Natural killer cell (primary cell): Measurements from ENCODE around the gene ORMDL3. TPM values are rescaled to one million over a fixed set of nuclear protein-coding genes. Genes with fewer than 3 reads are reported as not detected.

Experiments
- ATAC-seq, 3 donors: fragments of 150-1000 bp in 2 of 3; fragments of 200-7000 bp in 1 of 3; cut with Tn5 transposase; 1 replicate in 1 of 3; 2 replicates in 2 of 3; pipeline ENCODE4 v1.10.0; 2021; ENCODE audit warnings: mild to moderate bottlenecking in 2 of 3, moderate library complexity in 2 of 3
- DNase-seq, 2 donors: peaks; one replicate each; pipeline versions ENCODE4 v3.0.0 to v3.0.0-alpha.2; 2013 to 2021; ENCODE audit warnings: mixed read lengths in 1 of 2
- H3K27ac ChIP-seq: one replicate; pipeline ENCODE4 v1.5.1; 2013; ENCODE audit warnings: mild to moderate bottlenecking, low read length
- H3K27me3 ChIP-seq: one replicate; pipeline ENCODE4 v1.6.1; 2013; ENCODE audit warnings: low read length; ENCODE audit not compliant: control insufficient read depth, insufficient read depth
- H3K36me3 ChIP-seq: one replicate; pipeline ENCODE4 v1.6.1; 2013; ENCODE audit warnings: low read length; ENCODE audit not compliant: control insufficient read depth, insufficient read depth
- H3K4me1 ChIP-seq: one replicate; pipeline ENCODE4 v1.6.1; 2013; ENCODE audit warnings: low read length; ENCODE audit not compliant: control insufficient read depth, insufficient read depth
- H3K4me3 ChIP-seq: one replicate; pipeline ENCODE4 v1.5.1; 2013; ENCODE audit warnings: low read length
- H3K9me3 ChIP-seq: one replicate; pipeline ENCODE4 v1.6.1; 2013; ENCODE audit warnings: low read length; ENCODE audit not compliant: control insufficient read depth, insufficient read depth
- H3K27ac Mint-ChIP-seq, 2 donors: one replicate each; pipeline ENCODE4 v1.8.0; 2022; ENCODE audit warnings: mild to moderate bottlenecking in 2 of 2, mixed read lengths in 2 of 2, moderate library complexity in 1 of 2
- H3K27me3 Mint-ChIP-seq, 2 donors: one replicate each; pipeline ENCODE4 v1.8.0; 2022; ENCODE audit warnings: low read depth in 2 of 2, mixed read lengths in 2 of 2
- H3K36me3 Mint-ChIP-seq: one replicate; pipeline ENCODE4 v1.8.0; 2022; ENCODE audit warnings: mixed read lengths
- H3K4me1 Mint-ChIP-seq, 2 donors: one replicate each; pipeline ENCODE4 v1.8.0; 2022; ENCODE audit warnings: mixed read lengths in 2 of 2
- H3K4me3 Mint-ChIP-seq: one replicate; pipeline ENCODE4 v1.8.0; 2022; ENCODE audit warnings: mild to moderate bottlenecking, moderate library complexity, mixed read lengths
- H3K9me3 Mint-ChIP-seq, 2 donors: one replicate each; pipeline ENCODE4 v1.8.0; 2022; ENCODE audit warnings: mixed read lengths in 2 of 2
- WGBS: methylation state at CpG from one replicate; pipeline ENCODE4 v1.1.7; 2013; ENCODE audit warnings: missing lambda C conversion rate; ENCODE audit not compliant: insufficient coverage; 5-methylcytosine and 5-hydroxymethylcytosine counted together
- intact Hi-C: fragments of 100-400 bp; cut with micrococcal nuclease; formaldehyde crosslinking; loops from one replicate; pipeline ENCODE4 v1.14.2; 2022
- total RNA-seq, 4 donors: library from RNA; stranded (reverse); fragments of 120-200 nt in 1 of 4; gene quantifications; one replicate each; pipeline versions ENCODE4 v1.2.3 to v1.2.4, GENCODE V29; 2013 to 2022
- TF ChIP-seq, protein P1 (sequence below): fragments of 200-600 bp; IDR thresholded peaks from one replicate; pipeline ENCODE4 v1.8.0; 2022; ENCODE audit warnings: antibody characterized with exemption

ORMDL3 gene
- total RNA-seq, 3 donors from 2014 or later (not counting 1 experiment from before 2014, with no cell fraction given): 61.6 to 121 (median 77.2) TPM

DNA sequence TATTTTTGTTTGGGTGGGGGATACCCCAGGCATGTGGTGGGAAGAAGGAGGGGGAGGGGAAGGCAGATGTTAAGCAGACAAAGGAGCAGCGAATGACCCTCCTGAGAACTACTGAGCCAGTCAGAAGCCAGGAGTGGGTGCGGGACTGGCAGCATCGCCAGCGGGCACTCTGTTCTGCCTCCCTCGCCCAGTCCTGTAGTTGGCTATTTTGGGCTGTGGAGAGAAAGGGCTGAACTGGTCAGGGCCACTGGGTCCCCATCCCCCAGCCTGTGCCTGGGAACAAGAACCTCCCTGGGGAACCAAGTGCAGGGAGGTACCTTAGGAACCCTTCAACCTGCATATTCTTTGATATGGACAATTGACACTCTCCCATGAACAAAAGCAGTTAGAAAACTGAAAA is 6.5 kb upstream of the ORMDL3 start:
- no peaks in the 10 kb centered on the region for H3K36me3 Mint-ChIP-seq
- H3K4me1 Mint-ChIP-seq: no peaks in the 10 kb centered on the region
- no peaks in the 10 kb centered on the region for H3K9me3 Mint-ChIP-seq
- WGBS: 94% methylated on average over 5 of the region's 5 CpGs
- TF ChIP-seq, protein P1, sequence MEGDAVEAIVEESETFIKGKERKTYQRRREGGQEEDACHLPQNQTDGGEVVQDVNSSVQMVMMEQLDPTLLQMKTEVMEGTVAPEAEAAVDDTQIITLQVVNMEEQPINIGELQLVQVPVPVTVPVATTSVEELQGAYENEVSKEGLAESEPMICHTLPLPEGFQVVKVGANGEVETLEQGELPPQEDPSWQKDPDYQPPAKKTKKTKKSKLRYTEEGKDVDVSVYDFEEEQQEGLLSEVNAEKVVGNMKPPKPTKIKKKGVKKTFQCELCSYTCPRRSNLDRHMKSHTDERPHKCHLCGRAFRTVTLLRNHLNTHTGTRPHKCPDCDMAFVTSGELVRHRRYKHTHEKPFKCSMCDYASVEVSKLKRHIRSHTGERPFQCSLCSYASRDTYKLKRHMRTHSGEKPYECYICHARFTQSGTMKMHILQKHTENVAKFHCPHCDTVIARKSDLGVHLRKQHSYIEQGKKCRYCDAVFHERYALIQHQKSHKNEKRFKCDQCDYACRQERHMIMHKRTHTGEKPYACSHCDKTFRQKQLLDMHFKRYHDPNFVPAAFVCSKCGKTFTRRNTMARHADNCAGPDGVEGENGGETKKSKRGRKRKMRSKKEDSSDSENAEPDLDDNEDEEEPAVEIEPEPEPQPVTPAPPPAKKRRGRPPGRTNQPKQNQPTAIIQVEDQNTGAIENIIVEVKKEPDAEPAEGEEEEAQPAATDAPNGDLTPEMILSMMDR: no peak
- Histone ChIP-seq H3K27ac (no peak overlapping the region), H3K27me3 (no peaks in the 10 kb centered on the region), H3K4me1 (no peaks in the 10 kb centered on the region), H3K9me3 (no peaks in the 10 kb centered on the region), H3K4me3 (no peak overlapping the region), H3K36me3 (no peaks in the 10 kb centered on the region)
- intact Hi-C loops: no loop called here
- ATAC-seq: no peak
- H3K4me3 Mint-ChIP-seq: no peak overlapping the region
- DNase-seq: no peak
- H3K27ac Mint-ChIP-seq: no peak overlapping the region
- peaks cover 0 to 2% of the 10 kb centered on the region in 2 donors for H3K27me3 Mint-ChIP-seq

- Histone ChIP-seq H3K9me3 (no peaks in the 10 kb centered on the region), H3K27me3 (no peaks in the 10 kb centered on the region), H3K36me3 (no peaks in the 10 kb centered on the region), H3K27ac (no peak overlapping the region), H3K4me1 (peaks cover 29% of the 10 kb centered on the region), H3K4me3 (no peak overlapping the region)
- intact Hi-C loops: no loop called here
- H3K27ac Mint-ChIP-seq: no peak overlapping the region
- no peaks in the 10 kb centered on the region for H3K9me3 Mint-ChIP-seq
- H3K4me3 Mint-ChIP-seq: no peak overlapping the region
- H3K36me3 Mint-ChIP-seq: no peaks in the 10 kb centered on the region
- ATAC-seq (no peak), DNase-seq (no peak)
- H3K27me3 Mint-ChIP-seq: no peaks in the 10 kb centered on the region
- peaks cover 28 to 33% of the 10 kb centered on the region in 2 donors for H3K4me1 Mint-ChIP-seq
- TF ChIP-seq, protein P1: no peak
- 96% methylated on average over 4 of the region's 5 CpGs for WGBS
Observed at GRCh38 chr17:39929646-39930407, 2.4 kb upstream of the ORMDL3 start.

GRCh38 chr17:39928858-39929645 is 1.7 kb upstream of the ORMDL3 start:
- TF ChIP-seq, protein P1: no peak
- no peaks in the 10 kb centered on the region for H3K27me3 ChIP-seq
- H3K9me3 ChIP-seq: no peaks in the 10 kb centered on the region
- WGBS: 71% methylated on average over 8 of the region's 8 CpGs
- no peak overlapping the region for H3K4me3 ChIP-seq
- H3K36me3 ChIP-seq: peaks cover 2% of the 10 kb centered on the region
- peaks cover 36 to 41% of the 10 kb centered on the region in 2 donors for H3K4me1 Mint-ChIP-seq
- no peaks in the 10 kb centered on the region for H3K9me3 Mint-ChIP-seq
- no peak for ATAC-seq
- no peaks in the 10 kb centered on the region for H3K36me3 Mint-ChIP-seq
- no peak overlapping the region for H3K27ac ChIP-seq
- intact Hi-C loops: no loop called here
- H3K4me1 ChIP-seq: peaks cover 34% of the 10 kb centered on the region
- H3K4me3 Mint-ChIP-seq: peak overlapping the region; percentile 33
- no peak overlapping the region for H3K27ac Mint-ChIP-seq
- H3K27me3 Mint-ChIP-seq: no peaks in the 10 kb centered on the region
- no peak for DNase-seq
